ENCODE data around the gene EGR1.
A peak's percentile ranks its signal among the peaks of the same experiment; 100 is the strongest.

EGR1 gene

DNA sequence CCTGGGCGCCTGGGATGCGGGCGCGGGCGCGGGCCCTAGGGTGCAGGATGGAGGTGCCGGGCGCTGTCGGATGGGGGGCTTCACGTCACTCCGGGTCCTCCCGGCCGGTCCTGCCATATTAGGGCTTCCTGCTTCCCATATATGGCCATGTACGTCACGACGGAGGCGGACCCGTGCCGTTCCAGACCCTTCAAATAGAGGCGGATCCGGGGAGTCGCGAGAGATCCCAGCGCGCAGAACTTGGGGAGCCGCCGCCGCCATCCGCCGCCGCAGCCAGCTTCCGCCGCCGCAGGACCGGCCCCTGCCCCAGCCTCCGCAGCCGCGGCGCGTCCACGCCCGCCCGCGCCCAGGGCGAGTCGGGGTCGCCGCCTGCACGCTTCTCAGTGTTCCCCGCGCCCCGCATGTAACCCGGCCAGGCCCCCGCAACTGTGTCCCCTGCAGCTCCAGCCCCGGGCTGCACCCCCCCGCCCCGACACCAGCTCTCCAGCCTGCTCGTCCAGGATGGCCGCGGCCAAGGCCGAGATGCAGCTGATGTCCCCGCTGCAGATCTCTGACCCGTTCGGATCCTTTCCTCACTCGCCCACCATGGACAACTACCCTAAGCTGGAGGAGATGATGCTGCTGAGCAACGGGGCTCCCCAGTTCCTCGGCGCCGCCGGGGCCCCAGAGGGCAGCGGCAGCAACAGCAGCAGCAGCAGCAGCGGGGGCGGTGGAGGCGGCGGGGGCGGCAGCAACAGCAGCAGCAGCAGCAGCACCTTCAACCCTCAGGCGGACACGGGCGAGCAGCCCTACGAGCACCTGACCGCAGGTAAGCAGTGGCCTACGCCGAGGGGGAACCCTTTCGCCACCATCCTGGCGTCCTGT lies at the start of gene EGR1:
TSS of gene EGR1 (plus strand) at position 219 of the 864 bp plus-strand sequence. CDS start at position 502, 283 bp downstream.
- DNase-seq (ENCODE audit: insufficient read length, low spot score) (peak; percentile 87), FAIRE-seq (no peak)
- no peak for TF ChIP-seq CTCF (IDR thresholded peaks at IDR 0.05; ENCODE audit: insufficient read depth, missing control alignments)

DNA sequence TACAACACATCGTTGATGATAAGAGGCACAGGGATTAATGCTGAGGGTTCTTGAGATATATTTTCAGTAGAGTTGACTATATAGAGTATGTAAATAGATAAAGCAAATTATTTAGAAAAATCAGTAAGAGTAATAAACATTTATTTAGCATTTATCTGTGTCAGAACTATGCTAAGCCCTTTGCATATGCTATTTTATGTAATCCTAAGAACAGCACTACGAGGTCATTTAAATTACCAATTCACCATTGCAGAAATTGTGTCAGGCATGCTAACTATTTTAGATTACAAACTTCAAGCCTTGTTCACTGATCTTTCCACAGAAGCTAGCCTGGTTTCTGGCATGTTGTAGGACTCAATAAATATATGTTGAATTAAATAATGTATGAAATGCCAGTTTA lies 46.8 kb upstream of the EGR1 start:
- DNase-seq (ENCODE audit: insufficient read length, low spot score): no peak
- FAIRE-seq: no peak
- no peak for TF ChIP-seq CTCF (IDR thresholded peaks at IDR 0.05; ENCODE audit: insufficient read depth, missing control alignments)

DNA sequence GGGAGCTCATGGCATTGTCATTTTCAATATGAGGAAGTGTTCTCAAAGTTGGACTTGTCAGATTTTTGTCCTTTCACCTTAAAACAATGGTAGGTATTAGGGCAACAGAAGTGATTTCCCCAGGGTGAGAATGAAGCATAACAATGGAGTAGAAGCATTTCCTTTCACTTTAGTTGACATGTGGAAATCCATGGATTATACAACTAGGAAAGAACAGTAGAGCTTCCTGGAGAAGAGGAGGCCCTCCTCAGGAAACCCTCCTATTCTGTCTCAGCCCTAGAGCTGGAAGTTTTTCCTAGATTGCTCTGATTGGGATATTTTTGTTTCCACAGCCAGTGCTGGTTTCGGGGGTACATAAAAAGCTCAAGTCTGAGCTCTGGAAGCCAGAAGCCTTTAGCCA lies 40.2 kb upstream of the EGR1 start:
- TF ChIP-seq CTCF (IDR thresholded peaks at IDR 0.05; ENCODE audit: insufficient read depth, missing control alignments): no peak
- FAIRE-seq: no peak
- no peak for DNase-seq (ENCODE audit: insufficient read length, low spot score)

GRCh38 chr5:138435943-138436342 lies 29.3 kb upstream of the EGR1 start:
- DNase-seq (ENCODE audit: insufficient read length, low spot score) (no peak), FAIRE-seq (no peak)
- no peak for TF ChIP-seq CTCF (IDR thresholded peaks at IDR 0.05; ENCODE audit: insufficient read depth, missing control alignments)

DNA sequence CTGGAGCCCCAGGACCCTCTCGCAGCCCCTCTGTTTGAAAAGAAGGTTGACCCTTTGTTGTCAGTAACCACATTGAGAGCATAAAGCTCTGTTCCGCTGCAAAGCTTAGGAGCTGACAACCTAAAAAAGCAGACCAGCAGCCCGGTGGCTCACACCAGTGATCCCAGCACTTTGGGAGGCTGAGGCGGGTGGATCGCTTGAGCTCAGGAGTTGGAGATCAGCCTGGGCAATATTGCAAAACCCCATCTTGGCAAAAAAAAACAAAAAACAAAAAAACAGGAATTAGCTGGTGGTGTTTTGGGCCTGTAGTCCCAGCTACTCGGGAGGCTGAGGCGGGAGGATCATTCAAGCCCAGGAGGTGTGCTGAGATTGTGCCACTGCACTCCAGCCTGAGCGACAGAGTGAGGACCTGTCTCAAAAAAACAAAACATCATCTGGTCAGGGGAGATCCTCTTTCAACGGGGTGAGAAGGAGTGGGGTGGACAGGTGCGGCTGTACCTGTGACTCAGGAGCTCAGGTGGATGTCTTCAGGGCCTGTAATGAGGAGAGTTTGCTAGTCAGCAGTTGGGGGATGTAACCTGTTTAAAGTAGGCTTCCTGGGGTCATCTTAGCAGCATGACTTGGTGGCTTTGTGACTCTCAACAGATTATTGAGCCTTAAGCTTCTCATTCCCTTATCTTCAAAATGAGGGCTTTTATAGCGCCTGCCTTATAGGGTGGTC lies 27.1 kb upstream of the EGR1 start:
- DNase-seq (ENCODE audit: insufficient read length, low spot score) (no peak), FAIRE-seq (no peak)
- no peak for TF ChIP-seq CTCF (IDR thresholded peaks at IDR 0.05; ENCODE audit: insufficient read depth, missing control alignments)

DNA sequence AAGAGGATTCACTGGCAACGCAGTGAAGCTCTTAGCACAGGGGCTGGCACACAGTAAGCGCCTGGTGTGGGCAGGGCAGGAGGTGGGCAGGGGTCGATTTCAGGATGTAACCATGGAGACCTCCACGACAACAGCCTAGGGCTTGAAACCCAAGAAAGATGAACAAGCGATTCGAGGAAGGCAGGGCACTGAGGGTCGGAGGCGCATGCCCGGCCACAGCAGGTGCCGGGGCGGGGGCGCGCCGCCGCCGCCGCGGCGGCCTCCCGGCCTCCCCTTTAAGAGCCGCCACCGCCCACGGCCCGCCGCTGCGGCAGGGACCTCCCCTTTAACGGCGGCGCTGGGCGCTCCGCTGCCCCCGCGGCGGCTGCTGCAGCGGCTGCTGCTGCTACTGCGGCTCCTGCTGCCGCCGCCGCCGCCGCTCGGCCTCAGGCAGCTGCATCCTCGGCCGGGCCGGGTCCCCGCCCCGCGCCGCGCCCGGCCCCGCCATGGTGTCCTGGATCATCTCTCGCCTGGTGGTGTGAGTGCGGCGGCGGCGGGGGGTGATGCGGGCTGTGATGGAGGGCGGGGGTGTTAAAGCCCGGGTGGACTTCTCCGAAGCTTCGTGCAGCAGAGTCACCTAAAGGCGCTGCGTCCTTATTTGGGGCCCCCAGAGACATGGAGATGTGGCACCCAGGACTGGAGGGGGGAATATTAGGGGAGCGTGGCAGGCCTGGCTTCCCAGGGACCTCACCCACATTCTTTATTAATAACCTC lies 26.4 kb upstream of the EGR1 start, which contains the start of gene REEP2:
TSS of gene REEP2 (plus strand) at position 334 of the 753 bp plus-strand sequence. CDS start at position 486, 152 bp downstream.
- FAIRE-seq (no peak), DNase-seq (ENCODE audit: insufficient read length, low spot score) (no peak)
- no peak for TF ChIP-seq CTCF (IDR thresholded peaks at IDR 0.05; ENCODE audit: insufficient read depth, missing control alignments)

Measured in D721Med (cell line).